SK-N-MC (cell line): Measurements from ENCODE around the gene MYCT1.

Experiments used
- EZH2 ChIP-seq: fragments of 200-600 bp; sonication (generic); IDR thresholded peaks from one replicate; pipeline ENCODE4 v1.6.1; 2017; ENCODE audit warnings: antibody characterized with exemption
- POLR2AphosphoS5 ChIP-seq: IDR thresholded peaks from 2 replicates; pipeline ENCODE4 v1.6.1; 2012; ENCODE audit warnings: mild to moderate bottlenecking, low read depth, low read length, borderline replicate concordance

DNA sequence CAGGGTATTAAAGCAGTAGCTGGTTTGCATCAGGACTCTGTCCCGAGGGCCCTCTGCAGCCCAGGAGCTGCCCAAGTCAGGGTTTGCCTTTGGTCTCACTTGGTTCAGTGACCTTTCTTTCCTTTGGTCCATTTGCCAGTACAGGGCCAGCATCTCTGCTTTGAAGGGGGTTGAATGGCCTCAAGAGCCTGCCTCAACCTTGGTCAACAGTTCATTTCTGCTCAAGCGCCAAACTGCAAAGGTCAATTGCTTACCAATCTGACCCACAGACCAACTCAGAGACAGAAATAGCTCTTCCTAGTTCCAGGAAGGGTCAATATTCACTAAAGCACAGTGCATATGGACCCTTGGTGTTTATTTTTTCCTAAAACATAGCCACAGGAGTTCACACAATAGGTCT, 72.3 kb downstream of the MYCT1 start:
- TF ChIP-seq POLR2AphosphoS5 = no peak
- no peak for TF ChIP-seq EZH2
